ENCODE data around the gene TRAPPC3.

GRCh38 chr1:36170643-36171412 is 21.5 kb upstream of the TRAPPC3 start:
- TF ChIP-seq GATA2 (IDR thresholded peaks at IDR 0.05; ENCODE audit: low read depth, low read length) (no peak), GATA3 (IDR thresholded peaks at IDR 0.05; ENCODE audit: low read depth, low read length) (no peak)
